CD14-positive monocyte (primary cell): ENCODE results near the gene NT5DC4. TPM values are rescaled to one million over a fixed set of nuclear protein-coding genes. Genes with fewer than 3 reads are reported as not detected.

Experiments
- DNase-seq, 3 donors: peaks; one replicate each; pipeline ENCODE4 v3.0.0-alpha.2; 2011 to 2022
- H2AFZ ChIP-seq: 2 replicates; pipeline ENCODE4 v1.6.0; 2012; ENCODE audit warnings: mild to moderate bottlenecking, low read depth, low read length, inconsistent platforms; ENCODE audit not compliant: insufficient read depth, poor library complexity, severe bottlenecking
- H3K27ac ChIP-seq, 2 donors: 1 replicate in 1 of 2; 2 replicates in 1 of 2; pipeline ENCODE4 v1.5.1; 2012 to 2013; ENCODE audit warnings: low read length in 2 of 2, control low read depth in 1 of 2, inconsistent platforms in 1 of 2, low read depth in 1 of 2, mild to moderate bottlenecking in 1 of 2
- H3K27me3 ChIP-seq, 2 donors: one replicate each; pipeline versions ENCODE4 v1.6.0 to v1.6.1; 2011 to 2013; ENCODE audit warnings: low read length in 2 of 2; ENCODE audit not compliant: control insufficient read depth in 2 of 2, insufficient read depth in 2 of 2
- H3K36me3 ChIP-seq, 2 donors: replicated peaks in 1 of 2; 1 replicate in 1 of 2; 2 replicates in 1 of 2; pipeline versions ENCODE4 v1.5.1 to v1.6.1; 2012 to 2013; ENCODE audit warnings: low read length in 2 of 2, control low read depth in 1 of 2, inconsistent platforms in 1 of 2, mild to moderate bottlenecking in 1 of 2; ENCODE audit not compliant: insufficient read depth in 2 of 2, control insufficient read depth in 1 of 2
- H3K4me1 ChIP-seq, 2 donors: 1 replicate in 1 of 2; 2 replicates in 1 of 2; pipeline versions ENCODE4 v1.5.1 to v1.6.1; 2012 to 2013; ENCODE audit warnings: low read length in 2 of 2, control low read depth in 1 of 2, inconsistent platforms in 1 of 2, mild to moderate bottlenecking in 1 of 2, moderate library complexity in 1 of 2; ENCODE audit not compliant: insufficient read depth in 2 of 2, control insufficient read depth in 1 of 2
- H3K4me2 ChIP-seq: replicated peaks from 2 replicates; pipeline ENCODE3; 2012; ENCODE audit warnings: low read length, moderate library complexity, mild to moderate bottlenecking; ENCODE audit not compliant: poor library complexity, severe bottlenecking; ENCODE audit errors: extremely low read depth
- H3K4me3 ChIP-seq, 3 experiments: fragments of 200-600 bp in 1 of 3; sonication (generic) in 1 of 3; replicated peaks in 1 of 3; 1 replicate in 2 of 3; 2 replicates in 1 of 3; pipeline ENCODE4 v1.5.1; 2011 to 2013; ENCODE audit warnings: low read length in 3 of 3, mild to moderate bottlenecking in 3 of 3, control low read depth in 2 of 3, low read depth in 2 of 3, inconsistent platforms in 1 of 3, moderate library complexity in 1 of 3
- H3K79me2 ChIP-seq: 2 replicates; pipeline ENCODE4 v1.6.0; 2012; ENCODE audit warnings: mild to moderate bottlenecking, control low read depth, inconsistent platforms, low read length, moderate library complexity; ENCODE audit not compliant: insufficient read depth
- H3K9ac ChIP-seq: 2 replicates; pipeline ENCODE4 v1.6.0; 2017; ENCODE audit warnings: low read length, mild to moderate bottlenecking; ENCODE audit not compliant: insufficient read depth, poor library complexity, severe bottlenecking
- H3K9me3 ChIP-seq, 2 donors: replicated peaks in 1 of 2; 1 replicate in 1 of 2; 2 replicates in 1 of 2; pipeline versions ENCODE4 v1.5.1 to v1.6.1; 2012 to 2013; ENCODE audit warnings: low read length in 2 of 2, control low read depth in 1 of 2; ENCODE audit not compliant: control insufficient read depth in 1 of 2, insufficient read depth in 1 of 2
- H4K20me1 ChIP-seq: 2 replicates; pipeline ENCODE4 v1.6.0; 2012; ENCODE audit warnings: mild to moderate bottlenecking, low read length, control low read depth, moderate library complexity; ENCODE audit not compliant: insufficient read depth
- H3K27ac Mint-ChIP-seq, 7 donors: one replicate each; pipeline ENCODE4 v1.8.0; 2020; ENCODE audit warnings: mild to moderate bottlenecking in 7 of 7, mixed read lengths in 7 of 7, moderate library complexity in 6 of 7, inconsistent platforms in 2 of 7
- H3K27me3 Mint-ChIP-seq, 3 donors: one replicate each; pipeline ENCODE4 v1.8.0; 2021 to 2022; ENCODE audit warnings: low read depth in 3 of 3, mild to moderate bottlenecking in 3 of 3, mixed read lengths in 3 of 3, moderate library complexity in 3 of 3, inconsistent platforms in 1 of 3
- H3K36me3 Mint-ChIP-seq, 2 donors: one replicate each; pipeline ENCODE4 v1.8.0; 2020; ENCODE audit warnings: mixed read lengths in 2 of 2, inconsistent platforms in 1 of 2, mild to moderate bottlenecking in 1 of 2
- H3K4me1 Mint-ChIP-seq: one replicate; pipeline ENCODE4 v1.8.0; 2020; ENCODE audit warnings: mild to moderate bottlenecking, mixed read lengths
- H3K4me3 Mint-ChIP-seq, 2 donors: one replicate each; pipeline ENCODE4 v1.8.0; 2020; ENCODE audit warnings: mild to moderate bottlenecking in 2 of 2, mixed read lengths in 2 of 2, moderate library complexity in 1 of 2
- H3K9me3 Mint-ChIP-seq, 7 donors: one replicate each; pipeline ENCODE4 v1.8.0; 2020 to 2022; ENCODE audit warnings: mixed read lengths in 7 of 7, mild to moderate bottlenecking in 6 of 7, moderate library complexity in 6 of 7, inconsistent platforms in 2 of 7
- CTCF ChIP-seq: fragments of 200-600 bp; IDR thresholded peaks from one replicate; pipeline ENCODE4 v1.8.0; 2022; ENCODE audit warnings: antibody characterized with exemption, mild to moderate bottlenecking
- WGBS: methylation state at CpG from one replicate; pipeline ENCODE4 v1.1.5; 2013; ENCODE audit warnings: missing lambda C conversion rate; ENCODE audit not compliant: insufficient coverage; 5-methylcytosine and 5-hydroxymethylcytosine counted together
- intact Hi-C, 2 donors: fragments of 100-400 bp; cut with micrococcal nuclease; formaldehyde crosslinking; loops; one replicate each; pipeline versions ENCODE4 v1.15.0 to v1.15.1; 2023
- polyA plus RNA-seq, 3 donors: library from polyadenylated mRNA; depleted of rRNA in 1 of 3; unstranded in 2 of 3; stranded (reverse) in 1 of 3; fragments of 300-500 nt in 2 of 3; fragments of >200 nt in 1 of 3; fragmentation: Illumina TruSeq in 2 of 3; gene quantifications; 1 replicate in 2 of 3; 2 replicates in 1 of 3; pipeline ENCODE4 v1.2.3, GENCODE V29; 2012 to 2021

The NT5DC4 gene
- polyA plus RNA-seq, 3 donors, result 2.2 TPM; not detected in 2

- Mint-ChIP-seq H3K36me3 (peaks cover 2 to 4% of the 10 kb centered on the region in 2 donors), H3K4me3 (peak overlapping the region in 1 of 2 donors; percentile 46), H3K27ac (peak overlapping the region in 4 of 7 donors; percentile 7 to 54 (median 34)), H3K9me3 (no peaks in the 10 kb centered on the region), H3K4me1 (peaks cover 45% of the 10 kb centered on the region), H3K27me3 (peaks cover 0 to 2% (median 1%) of the 10 kb centered on the region in 3 donors)
- WGBS, result 19% methylated on average over 4 of the region's 7 CpGs
- H2AFZ ChIP-seq, result no peak overlapping the region
- TF ChIP-seq CTCF, result no peak
- H3K79me2 ChIP-seq, result no peaks in the 10 kb centered on the region
- no peaks in the 10 kb centered on the region for H3K27me3 ChIP-seq
- H3K9ac ChIP-seq, result no peak overlapping the region
- H3K4me2 ChIP-seq, result no peak overlapping the region
- intact Hi-C loops, result no loop called here
- H3K9me3 ChIP-seq, result no peaks in the 10 kb centered on the region
- peak; percentile 38 to 63 (median 45) for DNase-seq
- H3K36me3 ChIP-seq, result no peaks in the 10 kb centered on the region
- H3K4me1 ChIP-seq, result peaks cover 30 to 50% of the 10 kb centered on the region in 2 donors
- H3K27ac ChIP-seq, result no peak overlapping the region
- no peaks in the 10 kb centered on the region for H4K20me1 ChIP-seq
- no peak overlapping the region for H3K4me3 ChIP-seq
These were observed 38.7 kb upstream of the NT5DC4 start for GRCh38 chr2:112682101-112682500.

- no peak overlapping the region for H2AFZ ChIP-seq
- H3K27ac ChIP-seq, result no peak overlapping the region
- H3K4me3 Mint-ChIP-seq, result peak overlapping the region; percentile 27 to 43
- intact Hi-C loops, result no loop called here
- no peak overlapping the region for H3K9ac ChIP-seq
- WGBS, result 79% methylated on average over 6 of the region's 12 CpGs
- peak in 2 of 3 donors; percentile 20 to 27 for DNase-seq
- no peaks in the 10 kb centered on the region for H3K79me2 ChIP-seq
- no peaks in the 10 kb centered on the region for H3K27me3 ChIP-seq
- H3K27me3 Mint-ChIP-seq, result peaks cover 0 to 2% (median 1%) of the 10 kb centered on the region in 3 donors
- H3K4me1 ChIP-seq, result peaks cover 37 to 63% of the 10 kb centered on the region in 2 donors
- TF ChIP-seq CTCF, result no peak
- peaks cover 2 to 4% of the 10 kb centered on the region in 2 donors for H3K36me3 Mint-ChIP-seq
- H3K9me3 Mint-ChIP-seq, result no peaks in the 10 kb centered on the region
- H3K4me3 ChIP-seq, result no peak overlapping the region
- H4K20me1 ChIP-seq, result no peaks in the 10 kb centered on the region
- H3K36me3 ChIP-seq, result no peaks in the 10 kb centered on the region
- H3K27ac Mint-ChIP-seq, result peak overlapping the region in 3 of 7 donors; percentile 7 to 67 (median 53)
- peaks cover 53% of the 10 kb centered on the region for H3K4me1 Mint-ChIP-seq
- no peaks in the 10 kb centered on the region for H3K9me3 ChIP-seq
- H3K4me2 ChIP-seq, result no peak overlapping the region
These were observed 37.0 kb upstream of the NT5DC4 start for GRCh38 chr2:112683550-112684414.
